Activated T-helper 1 cell treated with Interleukin-2 at 50 U/mL for 16 hours (primary cell): ENCODE results near the gene MAGI2.

Source experiments
- DNase-seq: peaks from one replicate; pipeline ENCODE4 v3.0.0-alpha.2; 2020; ENCODE audit warnings: low read depth

MAGI2 gene

DNA sequence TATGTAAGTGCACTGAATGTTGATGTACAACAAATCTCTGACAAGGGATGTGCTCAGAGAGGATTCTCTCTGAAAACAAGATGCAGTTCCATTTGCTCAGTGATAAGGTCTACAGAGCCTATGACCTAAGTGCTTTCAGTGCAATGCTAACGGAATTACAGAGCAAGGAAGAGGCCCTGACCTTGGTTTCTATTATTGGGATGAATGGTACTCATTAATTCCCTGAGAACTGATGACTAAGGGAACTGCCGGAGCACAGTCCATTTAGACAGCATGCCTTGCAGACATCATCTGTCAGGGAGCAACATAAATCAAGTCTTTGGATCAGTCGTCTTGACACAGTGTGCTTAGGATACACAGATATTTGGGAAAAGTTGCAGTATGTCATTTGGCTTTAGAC lies 1314.1 kb downstream of the MAGI2 start:
- no peak for DNase-seq

DNA sequence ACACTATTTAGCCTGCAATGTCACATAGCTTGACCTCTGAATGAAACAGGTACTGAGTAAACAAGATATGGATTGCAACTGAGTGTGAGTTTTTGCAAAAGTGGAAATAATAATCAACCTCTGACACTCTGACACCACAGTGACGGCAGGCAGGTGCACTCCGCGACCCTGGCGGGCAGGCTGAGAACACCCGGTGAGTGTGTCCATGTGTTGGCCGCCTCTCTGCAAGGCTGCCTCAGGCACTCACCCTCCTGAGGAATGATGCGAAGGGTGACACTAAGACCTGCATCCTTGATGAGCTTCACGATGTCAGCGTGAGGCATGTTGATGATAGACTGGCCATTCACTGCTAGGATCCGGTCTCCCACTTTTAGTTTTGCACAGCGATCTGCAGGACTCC lies 1318.7 kb downstream of the MAGI2 start:
- DNase-seq = no peak

DNA sequence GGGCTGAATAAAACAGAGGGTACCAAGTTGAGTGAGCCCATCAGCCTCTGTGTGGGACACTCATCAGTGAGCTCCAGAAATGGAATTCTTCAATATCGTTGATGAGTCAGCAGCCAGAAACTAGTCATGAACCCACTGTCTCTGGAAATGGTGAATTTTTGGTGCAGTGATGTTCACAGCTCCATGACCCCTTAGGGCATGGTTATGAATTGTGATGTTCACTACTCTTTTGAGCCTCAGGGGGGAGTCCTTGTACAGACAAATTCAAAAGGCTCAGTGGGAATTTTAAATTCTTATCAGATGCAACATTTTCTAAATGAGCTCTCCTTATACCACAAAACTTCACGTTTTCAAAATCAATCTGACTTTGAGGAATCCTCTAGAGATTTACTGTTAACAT lies 1319.2 kb downstream of the MAGI2 start:
- DNase-seq = no peak

DNA sequence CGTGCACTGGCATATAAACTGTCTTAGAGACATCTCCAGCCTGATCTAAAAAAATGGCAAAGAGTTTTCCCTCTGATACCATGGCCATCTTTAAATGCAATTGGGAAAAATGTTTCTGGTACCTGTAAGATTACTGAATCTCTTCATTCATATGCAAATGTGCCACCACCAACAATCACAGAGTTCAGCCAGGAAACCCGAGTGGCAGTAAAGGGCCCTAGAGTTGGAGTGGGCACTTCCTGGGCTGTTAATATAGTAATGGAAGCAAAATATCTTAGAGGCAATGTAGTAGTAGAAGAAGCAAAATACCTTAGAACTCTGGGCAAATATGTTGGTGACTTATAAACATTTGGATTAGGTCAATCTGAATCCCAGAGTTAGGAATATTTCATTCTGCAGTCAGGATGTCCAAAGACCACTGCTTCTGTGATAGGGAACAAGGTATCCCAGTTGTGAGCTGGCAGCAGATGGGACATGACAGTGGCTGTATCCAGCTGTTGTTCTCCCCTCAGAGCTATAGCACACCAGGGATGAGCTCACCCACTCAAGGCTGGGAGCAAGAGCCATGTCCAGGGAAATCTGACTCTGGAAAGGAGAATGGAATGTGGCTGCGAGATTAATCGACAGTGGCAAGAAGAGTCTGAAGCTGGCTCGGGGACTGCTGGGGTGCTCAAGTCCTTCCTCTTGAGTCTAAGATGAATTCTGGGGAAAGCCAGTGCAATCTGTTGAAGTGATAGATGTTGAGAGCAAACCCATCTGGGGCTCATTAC lies 1322.8 kb downstream of the MAGI2 start:
- no peak for DNase-seq

DNA sequence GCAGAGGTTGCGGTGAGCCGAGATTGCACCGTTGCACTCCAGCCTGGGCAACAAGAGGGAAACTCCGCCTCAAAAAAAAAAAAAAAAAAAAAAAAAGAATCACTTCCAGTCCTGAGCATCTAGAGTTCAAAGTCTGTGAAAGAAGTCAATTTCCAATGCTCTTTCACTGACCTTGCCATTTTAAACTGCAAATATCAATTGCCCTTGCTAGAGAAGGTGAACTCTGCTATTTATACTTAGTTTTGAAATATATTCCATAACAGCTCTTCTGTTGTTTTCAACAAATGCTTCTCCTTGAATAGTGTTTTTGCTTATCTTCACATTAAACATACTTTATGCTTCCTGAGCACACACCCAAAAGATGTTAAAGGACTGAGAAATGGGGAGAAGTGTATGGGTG lies 1323.6 kb downstream of the MAGI2 start:
- no peak for DNase-seq

DNA sequence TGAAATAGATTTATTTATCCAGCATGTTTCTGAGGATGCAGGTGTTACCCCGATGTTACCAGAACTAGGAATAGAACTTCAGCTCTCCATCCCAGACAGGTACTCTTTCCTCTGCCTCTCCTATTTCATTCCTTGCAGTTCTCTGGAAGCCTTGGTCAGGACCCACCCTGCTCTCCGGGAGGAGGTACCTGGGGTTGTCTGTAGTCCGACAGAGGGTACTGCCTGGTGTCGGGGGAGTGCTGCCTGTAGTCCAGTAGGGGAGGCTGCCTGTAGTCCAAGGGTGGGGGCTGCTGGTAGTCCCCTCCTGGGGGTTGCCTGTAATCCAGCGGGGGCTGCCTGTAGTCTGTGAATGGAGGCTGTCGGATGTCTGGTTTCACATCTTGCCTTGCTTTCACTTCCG lies 1326.5 kb downstream of the MAGI2 start:
- DNase-seq = no peak

DNA sequence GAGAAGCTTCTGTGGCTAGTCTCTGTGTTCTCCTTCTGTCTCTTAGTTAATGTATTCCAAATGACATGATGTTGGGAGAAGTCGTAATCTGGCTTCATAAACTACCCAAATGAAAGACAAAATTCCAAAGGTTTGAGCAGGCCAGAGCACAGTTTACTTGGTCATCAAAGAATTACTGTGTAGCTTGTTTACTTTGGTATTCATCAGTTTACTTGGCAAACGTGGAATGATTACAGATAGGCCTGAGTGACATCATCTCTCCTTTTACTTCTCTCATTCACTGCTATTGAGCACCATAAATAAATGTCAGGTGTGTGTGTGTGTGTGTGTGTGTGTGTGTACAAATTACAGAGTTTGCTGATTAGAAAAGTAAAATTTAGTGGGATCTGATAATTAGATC lies 1327.6 kb downstream of the MAGI2 start:
- no peak for DNase-seq

DNA sequence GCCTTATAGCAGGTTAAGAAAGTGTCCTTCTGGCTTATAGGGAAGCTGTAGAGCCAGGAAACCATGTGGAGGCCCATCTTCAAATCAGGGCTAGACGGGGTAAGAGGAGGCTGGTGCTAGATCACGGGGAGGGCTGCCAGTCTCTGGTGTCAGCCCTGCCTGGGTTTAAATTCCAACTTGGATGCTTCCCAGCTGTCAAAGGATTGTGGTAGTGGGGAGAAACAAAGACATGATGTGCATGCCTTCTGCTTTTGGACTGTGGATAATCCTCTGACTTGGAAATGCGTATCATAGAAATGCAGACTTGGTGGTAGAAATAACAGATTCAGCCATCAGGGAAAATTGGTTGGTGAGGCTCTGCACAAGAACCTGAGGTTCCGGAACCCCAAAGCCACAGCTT lies 1329.3 kb downstream of the MAGI2 start:
- no peak for DNase-seq

DNA sequence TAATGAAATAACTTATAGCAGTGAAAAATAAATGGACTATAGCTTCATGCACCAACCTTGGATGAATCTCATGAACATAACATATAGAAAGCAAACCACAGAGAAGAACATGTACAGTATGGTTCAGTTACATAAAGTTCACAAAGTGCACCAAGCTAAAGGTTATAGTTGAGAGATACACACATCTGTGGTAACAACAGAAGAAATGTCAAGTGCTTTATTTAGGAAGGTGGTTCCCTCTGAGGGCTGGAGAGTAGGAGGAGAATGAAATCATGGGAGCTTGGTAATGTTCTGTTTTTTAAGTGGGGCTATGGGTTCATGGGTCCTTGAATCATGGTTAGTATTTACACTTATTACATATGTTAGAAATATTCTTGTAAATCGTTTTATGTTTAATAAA lies 1331.6 kb downstream of the MAGI2 start:
- no peak for DNase-seq

DNA sequence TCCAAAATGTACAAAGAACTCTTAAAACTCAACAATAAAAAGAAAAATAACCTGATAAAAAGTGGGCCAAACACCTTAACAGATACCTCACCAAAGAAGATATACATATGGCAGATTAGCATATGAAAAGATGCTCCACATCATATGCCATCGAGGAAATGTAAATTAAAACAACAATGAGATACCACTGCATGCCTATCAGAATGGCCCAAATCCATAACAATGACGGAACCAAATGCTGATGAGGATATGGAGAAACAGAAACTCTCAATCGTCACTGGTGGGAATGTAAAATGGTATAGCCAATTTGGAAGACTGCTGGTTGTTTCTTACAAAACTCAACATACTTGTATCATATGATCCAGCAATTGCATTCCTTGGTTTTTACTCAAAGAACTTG lies 1335.0 kb downstream of the MAGI2 start:
- DNase-seq = no peak

DNA sequence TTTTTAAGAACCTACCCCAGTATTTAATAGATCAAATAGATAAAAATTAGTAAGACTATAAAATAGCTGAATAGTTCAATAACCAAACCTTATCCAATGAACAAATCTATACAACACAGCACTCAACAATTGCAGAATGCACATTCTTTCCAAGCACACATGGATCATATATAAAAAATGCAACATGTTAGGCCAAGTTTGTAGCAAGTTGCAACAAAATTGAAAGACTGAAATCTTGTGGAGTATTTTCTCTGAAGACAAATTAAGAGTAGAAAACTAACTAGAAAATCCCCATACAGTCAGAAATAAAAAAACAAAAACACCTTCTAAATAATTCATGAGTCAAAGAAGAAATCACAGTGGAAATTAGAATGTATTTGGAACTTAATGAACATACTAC lies 1337.6 kb downstream of the MAGI2 start:
- no peak for DNase-seq

DNA sequence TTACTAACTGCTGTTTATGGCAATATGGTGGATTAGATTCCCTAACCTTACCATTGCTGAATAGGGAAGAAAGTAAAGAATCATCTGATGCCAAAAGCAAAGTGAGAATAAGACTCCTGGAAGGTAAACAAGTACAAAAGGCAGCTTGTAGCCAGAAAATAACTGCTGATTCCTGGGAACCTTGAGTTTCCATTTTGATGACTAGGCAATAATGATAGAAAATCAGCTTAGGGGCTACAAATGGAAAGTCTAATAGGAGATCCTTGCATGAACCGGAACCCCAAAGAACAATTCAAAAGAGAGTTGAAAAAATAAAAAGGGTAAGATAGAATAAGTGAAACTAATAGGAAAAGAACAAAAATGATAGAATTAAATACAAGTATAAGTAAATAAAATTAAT lies 1338.5 kb downstream of the MAGI2 start:
- DNase-seq = no peak

DNA sequence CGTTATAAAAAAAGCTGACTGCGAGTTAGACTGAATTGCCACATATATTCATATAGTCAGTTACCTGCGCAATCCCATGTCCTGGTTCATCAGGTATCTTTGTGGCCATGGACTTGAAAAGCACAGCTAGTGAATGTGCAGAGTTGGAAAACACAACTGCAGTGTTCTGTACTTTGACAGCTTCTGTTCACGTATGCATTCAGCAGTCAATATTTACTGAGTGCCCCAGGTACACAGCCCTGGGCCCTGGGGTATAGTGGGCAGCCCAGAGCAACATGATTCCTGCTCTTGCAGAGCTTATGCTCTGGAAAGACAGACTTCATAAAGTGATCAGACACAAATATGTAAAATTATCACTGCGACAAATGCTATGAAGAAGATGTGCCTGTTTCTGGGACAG lies 1341.0 kb downstream of the MAGI2 start:
- DNase-seq = no peak

DNA sequence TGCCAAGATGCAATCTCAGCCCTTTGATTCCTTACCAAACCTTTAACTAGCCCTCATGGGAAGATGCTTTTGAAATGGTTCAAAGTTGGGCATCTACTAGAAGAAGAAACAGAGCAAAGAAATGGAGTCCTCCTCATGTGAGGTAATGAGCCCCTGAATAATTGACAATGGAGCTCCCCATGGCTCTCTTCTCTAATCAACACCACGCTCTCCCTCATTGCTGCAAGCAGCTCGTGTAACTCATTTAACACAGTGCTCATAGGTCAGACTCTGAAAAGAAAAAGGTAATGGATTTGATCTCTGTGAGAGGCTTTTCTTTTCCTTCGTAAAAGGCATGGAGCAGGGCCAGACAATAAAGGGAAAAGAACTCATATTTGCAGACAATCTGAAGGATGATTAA lies 1342.1 kb downstream of the MAGI2 start:
- DNase-seq = no peak

DNA sequence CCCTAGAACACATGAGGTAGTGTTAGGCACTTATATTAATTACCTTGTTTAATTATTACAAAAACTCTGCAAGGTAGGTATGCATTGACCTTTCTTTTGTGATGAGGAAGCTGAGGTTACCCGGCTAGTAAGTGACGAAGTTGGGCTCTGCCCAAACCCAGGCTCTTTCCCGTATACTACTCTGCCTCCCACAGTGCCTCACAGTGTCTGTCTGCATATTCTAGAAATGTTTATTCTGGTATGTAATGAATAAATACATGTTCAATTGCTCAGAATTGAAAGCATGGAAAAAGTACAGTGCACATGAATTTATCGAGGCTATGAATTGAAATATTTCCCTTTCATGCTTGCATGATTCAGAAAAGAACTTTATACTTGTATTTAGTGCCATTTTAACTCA lies 1350.0 kb downstream of the MAGI2 start:
- DNase-seq = no peak

DNA sequence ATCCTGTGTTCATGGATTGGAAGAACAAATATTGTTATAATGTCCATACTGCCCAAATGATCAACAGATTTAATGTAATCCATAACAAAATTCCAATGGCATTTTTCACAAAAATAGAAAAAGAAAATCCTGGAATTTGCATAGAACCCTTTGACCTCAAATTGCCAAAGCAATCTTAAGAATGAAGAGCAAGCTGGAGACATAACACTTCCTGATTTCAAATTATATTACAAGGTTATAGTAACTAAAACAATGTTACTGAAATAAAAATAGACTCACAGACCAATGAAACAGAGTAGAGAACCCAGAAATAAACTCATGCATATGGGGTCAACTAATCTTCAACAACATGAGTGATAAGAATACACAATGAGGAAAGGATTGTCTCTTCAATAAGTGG lies 1352.4 kb downstream of the MAGI2 start:
- no peak for DNase-seq

DNA sequence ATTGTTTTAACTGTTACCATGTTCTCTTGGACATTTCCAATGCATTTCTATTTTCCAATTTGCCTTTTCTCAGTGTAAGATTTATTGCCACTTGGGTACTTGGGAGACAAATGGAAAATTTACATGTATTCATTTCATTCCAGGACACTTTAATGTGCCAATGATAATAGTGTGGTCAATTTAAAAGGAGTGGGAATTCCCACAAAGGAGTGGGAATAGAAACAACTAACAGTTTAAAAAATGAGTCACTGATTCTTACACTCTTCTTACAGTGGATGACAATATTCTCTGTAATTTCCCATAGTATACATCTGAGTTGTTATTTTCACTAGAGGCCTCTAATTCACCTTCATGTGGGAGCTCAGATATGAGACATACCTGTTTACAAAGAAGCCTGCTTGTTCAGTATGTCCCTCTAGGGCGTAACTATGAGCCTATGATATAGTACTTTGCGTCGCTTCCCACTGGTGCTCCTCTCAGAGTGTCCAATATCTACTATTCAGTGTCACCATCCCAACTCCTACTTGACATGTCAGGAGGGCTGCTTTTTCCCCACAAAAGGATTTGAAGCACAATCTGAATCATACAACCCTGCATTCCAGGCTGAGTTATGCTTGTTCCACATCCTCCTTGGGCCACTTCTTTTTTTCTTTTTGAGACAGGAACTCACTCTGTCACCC lies 1353.6 kb downstream of the MAGI2 start:
- DNase-seq = no peak

DNA sequence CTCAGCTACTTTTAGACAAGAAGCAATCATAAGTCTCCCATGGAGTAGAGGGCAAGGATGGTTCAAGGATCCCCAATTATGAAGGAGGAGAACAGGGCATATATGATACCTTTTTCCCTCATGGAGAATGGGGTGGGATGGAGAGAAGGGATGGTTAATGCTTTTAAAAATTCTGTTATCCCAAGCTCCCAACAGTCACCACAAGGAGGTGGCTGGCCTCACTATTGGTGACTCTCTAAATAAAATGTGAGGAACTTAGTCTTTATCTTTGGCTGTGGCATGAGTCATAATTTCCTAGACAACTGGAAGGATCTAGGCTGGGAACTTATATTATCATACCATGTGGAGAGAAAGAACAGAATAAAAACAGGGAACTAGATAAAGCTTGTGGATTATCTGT lies 1357.9 kb downstream of the MAGI2 start:
- DNase-seq = no peak

DNA sequence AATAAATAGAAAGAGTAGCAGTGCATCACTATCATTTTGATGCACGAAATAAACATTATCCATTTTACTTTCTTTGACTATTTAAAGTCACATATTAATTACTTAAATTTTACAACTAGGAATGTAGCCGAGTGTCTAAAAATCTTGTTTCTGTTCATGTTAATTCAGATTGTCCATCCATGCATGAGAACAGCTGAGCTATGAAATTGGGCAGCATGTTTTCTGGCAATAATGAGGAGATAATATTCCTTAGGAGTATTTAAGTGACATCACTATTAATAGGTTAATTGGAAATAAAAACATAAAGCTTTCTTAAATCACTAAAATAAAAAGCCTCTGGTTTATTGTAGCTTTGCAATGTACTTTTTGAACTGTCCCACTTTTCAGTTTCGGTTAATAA lies 1361.1 kb downstream of the MAGI2 start:
- no peak for DNase-seq

DNA sequence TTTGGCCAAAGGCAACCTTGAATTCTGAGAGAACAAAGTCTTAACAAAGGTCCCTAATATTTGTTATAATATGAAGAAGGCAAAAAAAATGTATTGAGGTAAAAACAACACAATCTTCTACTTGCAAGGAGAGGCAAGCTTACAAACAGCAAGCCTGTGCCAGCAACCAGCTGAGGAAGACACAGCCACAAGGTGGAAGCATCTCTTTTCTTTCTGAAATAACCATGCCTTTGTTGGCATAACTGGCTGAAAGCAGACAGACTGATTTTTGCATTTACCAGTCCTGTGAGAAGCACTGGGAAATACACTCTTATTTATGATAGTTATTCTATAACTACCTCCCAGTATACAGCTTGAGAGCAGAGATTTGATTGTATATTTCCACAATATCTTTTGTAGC lies 1362.9 kb downstream of the MAGI2 start:
- no peak for DNase-seq

DNA sequence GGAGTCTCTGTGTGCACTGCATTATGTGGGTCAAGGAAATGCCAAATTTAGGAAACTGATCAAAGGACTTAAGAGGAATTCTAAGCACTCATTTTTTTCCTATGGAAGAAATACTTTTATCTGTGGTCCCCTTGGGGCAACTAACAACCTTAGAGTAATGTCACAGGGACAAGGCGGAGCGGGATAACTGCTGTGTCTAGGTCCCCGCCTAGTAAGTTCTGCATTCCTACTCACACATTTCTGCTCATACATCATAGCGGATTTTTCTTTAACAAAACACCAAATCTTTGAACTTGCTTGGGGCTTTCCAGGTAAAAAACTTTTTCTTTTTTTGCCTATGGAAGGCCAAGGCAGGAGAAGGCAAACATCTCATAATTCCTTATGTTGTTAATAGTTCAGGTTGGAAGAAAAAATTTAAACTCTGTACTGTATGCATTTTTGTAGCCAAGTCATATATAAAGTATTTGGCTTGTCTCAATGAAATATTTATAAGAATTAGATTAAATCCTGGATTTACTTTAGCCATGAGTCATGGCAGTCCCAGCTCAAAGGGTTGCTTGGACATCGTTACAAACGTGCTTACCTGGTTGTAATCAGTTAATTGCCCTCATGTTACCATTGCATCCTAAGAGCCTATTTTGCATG lies 1369.9 kb downstream of the MAGI2 start:
- no peak for DNase-seq

DNA sequence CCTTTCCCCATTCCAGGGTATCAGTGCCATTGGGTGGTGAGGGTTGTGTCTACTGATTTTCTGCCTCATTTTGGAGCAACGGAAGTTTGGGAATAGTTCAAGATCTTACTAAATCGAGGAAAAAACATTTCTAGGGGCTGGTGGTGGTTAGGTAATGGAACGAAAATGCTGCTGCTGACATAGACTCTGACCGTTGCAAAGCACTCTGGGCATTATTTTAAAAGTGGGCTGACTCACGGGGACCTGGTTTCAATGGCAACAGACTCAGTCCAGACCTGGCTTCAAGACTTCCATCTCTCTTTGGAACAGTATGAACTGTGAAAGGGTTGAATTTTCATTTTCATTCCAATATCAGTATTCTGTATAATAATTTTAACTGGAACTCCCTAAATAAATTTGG lies 1370.9 kb downstream of the MAGI2 start:
- DNase-seq = no peak

DNA sequence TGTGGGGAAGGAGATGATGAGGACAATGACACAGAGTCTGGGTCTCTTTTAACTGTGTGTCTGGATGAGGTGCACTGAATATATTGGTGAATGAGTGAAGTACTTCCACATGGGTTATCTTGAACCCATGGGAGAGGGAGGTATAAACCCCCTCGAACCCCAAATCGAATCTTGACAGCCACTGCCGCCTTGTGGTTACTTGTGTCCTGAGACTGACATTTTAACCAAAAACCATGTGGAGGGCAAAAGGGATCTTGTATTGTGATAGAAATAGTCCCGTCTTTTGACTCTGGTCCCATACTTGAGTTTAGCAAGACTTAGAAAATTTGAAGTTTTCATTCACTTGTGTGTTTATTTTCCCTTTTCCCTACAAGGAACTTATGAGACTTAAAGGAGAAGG lies 1371.6 kb downstream of the MAGI2 start:
- DNase-seq = no peak

DNA sequence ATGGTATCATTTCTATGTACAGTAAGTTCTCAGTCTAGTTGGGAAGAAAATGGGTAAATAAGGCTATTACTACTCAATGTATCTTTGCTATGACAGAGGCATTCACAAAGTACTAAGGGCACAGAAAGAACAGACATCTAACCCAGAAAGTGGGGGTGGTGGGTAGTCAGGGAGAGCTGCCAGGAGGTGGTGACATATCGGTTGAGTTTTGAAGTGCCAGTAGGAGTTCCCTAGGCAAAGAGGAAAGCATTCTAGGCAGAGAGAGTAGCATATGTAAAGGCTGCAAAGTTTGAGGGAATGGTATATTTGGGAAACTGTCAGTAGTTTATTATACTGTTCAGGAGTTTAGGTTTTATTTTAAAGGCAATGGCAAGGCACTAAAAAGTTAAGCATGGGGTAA lies 1372.1 kb downstream of the MAGI2 start:
- DNase-seq = no peak
